GM12878 (cell line): ENCODE measurements around the gene KCNK17. TPM values are rescaled to one million over a fixed set of nuclear protein-coding genes. Genes with fewer than 3 reads are reported as not detected.

ENCODE experiments used
- ATAC-seq: fragments of 200-7000 bp; cut with Tn5 transposase; 3 replicates; pipeline ENCODE4 v1.9.1; 2020; ENCODE audit warnings: mild to moderate bottlenecking, moderate library complexity
- BruUV-seq: library from RNA; stranded (reverse); fragments of 400-500 nt; replicated peaks from 2 replicates; lab custom pipeline; 2021; lab: Mats Ljungman, UMichigan
- CTCF ChIA-PET: fragments of 300-600 bp; sonication (Branson Sonifier 250); formaldehyde crosslinking; extraction: SDS; loops from one replicate; lab custom pipeline; 2021; ENCODE audit warnings: inconsistent platforms; lab: Yijun Ruan, JAX
- POLR2A ChIA-PET: fragments of 350-600 bp; formaldehyde crosslinking; extraction: SDS; loops from one replicate; lab custom pipeline; 2021; ENCODE audit warnings: inconsistent platforms; lab: Charles Lee
- RAD21 ChIA-PET: fragments of 300-600 bp; sonication (Branson Sonifier 250); formaldehyde crosslinking; loops from one replicate; lab custom pipeline; 2023; ENCODE audit warnings: antibody characterized with exemption; ENCODE audit not compliant: unreplicated experiment; lab: Charles Lee
- SMC1A ChIA-PET: fragments of 300-600 bp; sonication (Branson Sonifier 250); formaldehyde crosslinking; loops from one replicate; lab custom pipeline; 2023; ENCODE audit not compliant: unreplicated experiment, uncharacterized antibody; lab: Charles Lee
- DNase-seq: peaks from one replicate; pipeline ENCODE4 v3.0.0-alpha.2; 2011; ENCODE audit warnings: low read depth, low spot score
- FAIRE-seq: peaks from 3 replicates; lab custom pipeline; 2011; peaks lifted over from hg19 to GRCh38; lab: Jason Lieb, UNC
- H2AFZ ChIP-seq: 2 replicates; pipeline ENCODE4 v1.6.0; 2011; ENCODE audit warnings: low read depth, low read length, control low read depth; ENCODE audit not compliant: control insufficient read depth
- H3K27ac ChIP-seq: 2 replicates; pipeline ENCODE4 v1.5.1; 2011; ENCODE audit warnings: control low read depth; ENCODE audit not compliant: control insufficient read depth, insufficient read depth
- H3K27me3 ChIP-seq, 2 experiments: replicated peaks in 1 of 2; 2 replicates each; pipeline versions ENCODE4 v1.6.0 to v1.6.1; 2011; ENCODE audit warnings: low read length in 1 of 2; ENCODE audit not compliant: control insufficient read depth in 2 of 2, insufficient read depth in 2 of 2
- H3K36me3 ChIP-seq, 2 experiments: 2 replicates each; pipeline ENCODE4 v1.5.1; 2011; ENCODE audit warnings: low read length in 1 of 2; ENCODE audit not compliant: control insufficient read depth in 2 of 2, insufficient read depth in 2 of 2
- H3K4me1 ChIP-seq: 2 replicates; pipeline ENCODE4 v1.6.1; 2011; ENCODE audit warnings: mild to moderate bottlenecking, low read length, moderate library complexity, mixed read lengths; ENCODE audit not compliant: control insufficient read depth, insufficient read depth
- H3K4me2 ChIP-seq: 2 replicates; pipeline ENCODE4 v1.6.0; 2011; ENCODE audit warnings: control low read depth; ENCODE audit not compliant: control insufficient read depth, insufficient read depth
- H3K4me3 ChIP-seq: fragments of 200-600 bp; sonication (generic); 2 replicates; pipeline ENCODE4 v1.5.1; 2016
- H3K79me2 ChIP-seq: 2 replicates; pipeline ENCODE4 v1.6.0; 2011; ENCODE audit warnings: low read length; ENCODE audit not compliant: control insufficient read depth, insufficient read depth
- H3K9ac ChIP-seq: 2 replicates; pipeline ENCODE4 v1.8.0; 2011; ENCODE audit warnings: low read length, control low read depth, mixed read lengths; ENCODE audit not compliant: control insufficient read depth, insufficient read depth
- H3K9me3 ChIP-seq: replicated peaks from 3 replicates; pipeline ENCODE4 v1.5.1; 2011; ENCODE audit warnings: mild to moderate bottlenecking, low read length; ENCODE audit not compliant: control insufficient read depth, insufficient read depth
- H4K20me1 ChIP-seq: 2 replicates; pipeline ENCODE4 v1.6.0; 2011; ENCODE audit not compliant: control insufficient read depth, insufficient read depth
- CUX1 ChIP-seq: IDR thresholded peaks from 2 replicates; pipeline ENCODE4 v1.6.1; 2012; ENCODE audit warnings: improper control_type of control experiment, low read depth, low read length; ENCODE audit not compliant: insufficient replicate concordance
- SIX5 ChIP-seq: IDR thresholded peaks from 2 replicates; pipeline ENCODE4 v1.6.1; 2011; ENCODE audit warnings: mild to moderate bottlenecking, low read depth, low read length, moderate library complexity; ENCODE audit not compliant: severe bottlenecking
- STAT1 ChIP-seq: fragments of 450-650 bp; conservative IDR thresholded peaks from 2 replicates; pipeline ENCODE4 v1.6.1; 2014; ENCODE audit warnings: antibody characterized with exemption, mild to moderate bottlenecking
- TCF12 ChIP-seq: IDR thresholded peaks from 2 replicates; pipeline ENCODE4 v1.6.1; 2011; ENCODE audit warnings: low read depth, mild to moderate bottlenecking, low read length
- USF1 ChIP-seq: IDR thresholded peaks from 2 replicates; pipeline ENCODE4 v1.6.1; 2011; ENCODE audit warnings: borderline replicate concordance, low read depth, mild to moderate bottlenecking, moderate library complexity, mixed read lengths, low read length; ENCODE audit not compliant: insufficient read depth; ENCODE audit errors: extremely low read length
- ZBED1 ChIP-seq: IDR thresholded peaks from 2 replicates; pipeline ENCODE4 v1.6.1; 2016; ENCODE audit warnings: borderline replicate concordance
- WGBS: methylation state at CpG from one replicate; pipeline ENCODE4 v1.1.6; 2016; ENCODE audit warnings: low lambda C conversion rate; ENCODE audit not compliant: insufficient replicate concordance, insufficient coverage; ENCODE audit errors: missing lambda C conversion rate; 5-methylcytosine and 5-hydroxymethylcytosine counted together
- in situ Hi-C: fragments of 300-500 bp; cut with MboI; formaldehyde crosslinking; loops from 9 replicates; pipeline ENCODE4 v1.14.3; 2018; ENCODE audit warnings: mixed read lengths
- intact Hi-C: fragments of 100-400 bp; cut with micrococcal nuclease; formaldehyde crosslinking; loops from one replicate; pipeline ENCODE4 v1.14.2; 2022; ENCODE audit not compliant: unreplicated experiment
- polyA plus RNA-seq, 11 experiments: library from polyadenylated mRNA; depleted of rRNA in 4 of 11; unstranded in 6 of 11; stranded (reverse) in 5 of 11; fragments of >200 nt; fragmentation: Nextera tagmentation in 4 of 11; fragmentation: Illumina TruSeq in 1 of 11; extraction: Ambion mirVana in 4 of 11; extraction: Trizol in 1 of 11; gene quantifications; 1 replicate in 1 of 11; 2 replicates in 10 of 11; pipeline versions ENCODE4 v1.2.1 to v1.2.3, GENCODE V29; 2011 to 2016; ENCODE audit warnings: inconsistent platforms in 2 of 11, missing spikeins in 2 of 11, low read depth in 1 of 11
- total RNA-seq, 4 experiments: library from RNA; depleted of rRNA in 3 of 4; stranded (reverse); fragments of >200 nt in 3 of 4; fragmentation: Illumina TruSeq in 1 of 4; extraction: Trizol in 1 of 4; gene quantifications; 2 replicates each; pipeline versions ENCODE4 v1.2.1 to v1.2.3, GENCODE V29; 2013 to 2021

Gene KCNK17
- total and polyA plus RNA-seq, 10 of the 15 experiments (the other 5 are each of a cell fraction or from before 2014, with no cell fraction given) = not detected

GRCh38 chr6:39347206-39347605 is 33.0 kb upstream of the KCNK17 start (continued):
- TF ChIP-seq STAT1 = no peak
- TF ChIP-seq, all 136 proteins: peak for 0

- Histone ChIP-seq H3K27ac (no peak overlapping the region), H3K36me3 (no peaks in the 10 kb centered on the region), H3K9ac (no peak overlapping the region), H2AFZ (no peak overlapping the region), H3K27me3 (no peaks in the 10 kb centered on the region), H3K9me3 (no peaks in the 10 kb centered on the region; the same call in 2 of the 3 replicates), H3K79me2 (no peaks in the 10 kb centered on the region), H3K4me1 (peaks cover 7% of the 10 kb centered on the region), H4K20me1 (no peaks in the 10 kb centered on the region), H3K4me3 (no peak overlapping the region), H3K4me2 (no peak overlapping the region)
- RAD21 ChIA-PET = no interaction called here
- SMC1A ChIA-PET = no interaction called here
- FAIRE-seq (no peak), DNase-seq (no peak), ATAC-seq (no peak)
- POLR2A ChIA-PET = no interaction called here
- TF ChIP-seq ZBED1 = no peak
- TF ChIP-seq USF1 = no peak
- peak; percentile 41 for TF ChIP-seq SIX5
- TF ChIP-seq TCF12 = no peak
- TF ChIP-seq CUX1 = no peak
- in situ Hi-C loops = no loop called here
- CTCF ChIA-PET = interaction anchor here (0.6 kb wide), 1 partner anchor 1847 kb away, joined by 3 read pairs; no protein-coding TSS in a partner anchor
- BruUV-seq = no TSS peak
- WGBS = 59% methylated on average over 7 of the region's 7 CpGs
- intact Hi-C loops = loop anchor here (5.0 to 10.0 kb wide), 3 partner anchors 547 to 1502 kb away; no protein-coding TSS in a partner anchor
These were observed 30.6 kb upstream of the KCNK17 start for GRCh38 chr6:39344821-39345280.
